GM23248 (cell line): Measurements from ENCODE around the gene FTO.

Experiments used
- EZH2 ChIP-seq: fragments of 200-600 bp; sonication (generic); IDR thresholded peaks from 2 replicates; pipeline ENCODE4 v1.6.1; 2018; ENCODE audit warnings: antibody characterized with exemption, mild to moderate bottlenecking; ENCODE audit not compliant: insufficient read depth, poor library complexity, severe bottlenecking
- EZH2phosphoT487 ChIP-seq: fragments of 200-600 bp; sonication (generic); IDR thresholded peaks from 2 replicates; pipeline ENCODE4 v1.6.1; 2018; ENCODE audit warnings: antibody characterized with exemption, moderate library complexity, mild to moderate bottlenecking, low read depth; ENCODE audit not compliant: insufficient read depth

DNA sequence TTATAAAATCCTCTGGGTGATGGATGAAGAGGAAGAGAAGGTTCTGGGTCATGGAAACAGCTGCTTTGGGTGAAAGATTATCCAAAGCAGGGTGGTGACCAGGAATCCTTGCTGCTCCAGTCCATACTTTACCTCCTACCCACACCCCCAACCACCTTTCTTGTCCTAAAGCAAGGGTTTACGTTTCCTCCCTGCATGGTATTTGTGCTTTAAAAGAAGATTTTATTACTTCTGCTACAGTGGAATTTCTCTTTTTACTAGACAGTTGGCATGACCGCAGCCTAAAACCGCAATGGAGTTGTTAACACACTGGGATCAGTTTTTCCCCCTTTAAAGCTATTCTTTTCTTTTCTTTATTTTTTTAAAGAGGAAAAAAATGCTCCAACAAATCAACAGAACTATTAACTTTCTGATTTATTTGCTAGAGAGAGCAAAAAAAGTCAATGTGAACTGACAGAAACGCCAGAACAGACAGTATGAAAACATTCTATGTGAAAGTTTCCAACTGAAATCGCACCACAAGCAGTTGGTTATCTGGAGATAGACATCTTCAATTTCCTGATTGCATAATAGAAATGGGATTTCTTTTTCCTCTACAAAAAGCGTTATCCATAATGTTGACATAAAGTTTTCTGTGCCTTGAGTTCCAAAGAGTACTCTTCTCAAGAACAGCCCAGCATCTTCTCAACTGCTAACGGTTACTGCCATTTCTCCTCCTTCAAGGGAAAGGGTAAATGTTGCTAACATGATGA is 346.7 kb downstream of the FTO start:
- TF ChIP-seq EZH2 = no peak
- no peak for TF ChIP-seq EZH2phosphoT487
